ENCODE data around the gene SEMA4D.

Gene SEMA4D

DNA sequence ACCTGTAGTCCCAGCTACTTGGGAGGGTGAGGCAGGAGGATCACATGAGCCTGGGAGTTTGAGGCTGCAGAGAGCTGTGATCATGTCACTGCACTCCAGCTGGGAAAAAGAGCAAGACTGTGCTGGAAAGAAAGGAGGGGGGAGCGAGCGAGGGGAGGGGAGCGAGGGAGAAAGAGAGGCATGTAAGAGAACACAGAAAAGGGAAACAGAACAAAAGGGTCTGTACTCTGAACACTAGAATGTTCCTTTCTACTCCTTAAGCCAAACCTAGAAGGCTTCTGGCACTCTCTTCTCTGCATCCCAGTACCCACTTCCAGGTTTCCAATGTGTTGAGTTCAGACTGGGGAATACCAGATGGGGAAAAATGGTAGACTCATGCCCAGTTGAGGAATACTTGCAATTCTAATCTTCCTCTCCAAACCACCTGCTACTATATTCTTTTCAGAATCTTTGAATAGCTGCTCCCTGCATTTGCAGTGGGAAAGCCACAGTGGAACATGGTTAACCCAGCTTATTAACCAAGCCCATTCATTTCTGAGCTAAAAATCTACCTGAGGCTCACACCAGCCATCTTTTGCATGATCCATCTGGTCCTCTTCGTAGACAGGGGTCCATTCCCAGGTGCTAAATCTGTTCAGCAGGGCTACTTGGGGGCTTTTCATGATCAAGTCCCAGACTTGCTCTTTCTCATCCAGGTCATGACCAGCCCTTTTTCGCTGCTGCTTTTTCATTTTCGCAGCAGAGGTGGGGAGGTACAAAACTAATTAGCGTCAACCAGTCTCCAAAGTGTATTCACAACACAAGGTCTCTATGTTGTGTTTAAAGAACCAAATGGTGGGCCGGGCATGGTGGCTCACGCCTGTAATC, 34.9 kb downstream of the SEMA4D start:
- no peak for DNase-seq

DNA sequence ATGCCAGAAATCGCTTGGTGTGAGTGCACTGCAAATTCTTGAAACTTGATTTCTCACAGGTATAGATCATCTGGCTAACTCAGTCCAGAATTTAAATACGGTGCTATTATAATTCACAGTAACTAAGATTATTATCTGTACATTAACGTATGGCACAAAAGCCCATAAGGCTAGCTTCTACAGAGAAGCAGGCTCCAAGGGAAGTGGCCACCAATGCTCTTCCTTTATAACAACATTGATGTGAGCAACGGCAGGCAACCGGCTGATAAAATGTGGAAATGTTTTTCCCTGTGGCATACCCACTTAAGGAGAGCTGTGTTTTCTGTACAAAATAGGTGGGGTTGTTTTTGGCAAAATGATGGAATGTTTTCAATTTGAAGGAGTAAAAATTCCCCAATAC, 35.7 kb downstream of the SEMA4D start:
- DNase-seq = no peak

DNA sequence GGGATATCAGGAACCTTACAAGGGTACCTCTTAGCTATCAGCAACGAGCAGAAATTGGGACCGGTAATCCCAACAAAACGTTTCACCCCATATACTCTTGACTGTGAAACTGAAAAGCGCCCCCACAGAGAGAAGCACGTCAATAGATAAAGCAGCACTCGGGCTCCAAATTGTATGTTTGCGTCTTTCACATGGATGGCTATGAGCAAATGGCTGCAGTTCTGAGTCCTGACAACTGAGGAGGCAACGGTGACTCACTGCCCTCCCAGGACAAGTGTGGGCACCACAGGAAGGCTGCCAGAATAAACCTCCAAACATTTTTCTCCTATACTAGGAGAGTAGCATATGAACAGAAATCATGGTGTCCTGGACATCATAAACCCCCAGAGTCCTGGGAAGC, 36.6 kb downstream of the SEMA4D start:
- no peak for DNase-seq

DNA sequence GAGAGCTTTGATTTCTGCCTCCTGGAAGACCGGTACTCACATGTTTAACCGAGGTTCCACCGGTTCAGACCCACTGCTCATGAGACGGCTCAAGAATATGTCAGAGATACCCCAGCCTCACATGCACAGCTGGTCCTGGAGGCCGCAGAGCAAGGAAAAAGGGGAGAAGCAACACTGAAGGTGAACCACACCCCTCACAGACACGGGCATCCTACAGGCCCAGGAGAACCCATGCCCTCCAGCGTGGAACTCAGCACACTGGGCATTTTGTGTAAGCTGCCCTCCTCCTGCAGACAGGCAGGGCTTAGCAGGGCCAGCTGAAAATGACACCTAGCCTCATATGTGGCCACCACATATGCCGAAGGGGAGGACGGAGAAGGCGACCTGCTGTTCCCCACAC, 37.4 kb downstream of the SEMA4D start:
- no peak for DNase-seq

DNA sequence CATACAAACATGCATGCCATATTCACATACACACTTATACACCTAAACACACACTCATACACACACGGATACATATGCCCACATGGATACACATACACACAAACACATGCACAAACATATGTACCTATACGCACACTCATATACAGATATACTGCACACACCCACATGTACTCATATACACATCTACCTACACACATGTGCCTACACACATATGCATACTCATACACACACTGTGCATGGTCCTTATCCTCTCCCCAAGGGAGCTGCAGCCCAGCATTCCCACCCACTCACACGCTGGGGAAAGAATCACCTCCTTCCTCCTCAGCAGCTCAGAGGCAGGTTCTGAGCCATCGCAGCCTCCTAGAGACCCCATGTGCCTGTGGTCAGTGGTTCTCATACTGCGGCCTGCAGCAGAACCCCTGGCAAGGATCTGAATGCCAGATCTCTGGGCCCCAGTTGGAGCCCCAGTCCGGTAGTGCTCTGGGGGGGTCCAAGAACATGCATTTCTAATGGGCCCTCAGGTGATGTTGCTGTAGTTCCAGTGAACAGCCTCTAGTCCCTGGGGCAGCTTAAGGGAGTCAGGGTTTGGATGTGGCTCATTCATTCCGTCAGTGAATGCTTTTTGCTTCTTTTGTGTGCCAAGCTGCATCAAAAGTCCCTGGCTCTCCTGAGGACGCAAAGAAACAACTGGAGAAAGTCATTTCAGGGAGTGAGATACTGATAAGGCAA, 39.0 kb downstream of the SEMA4D start:
- no peak for DNase-seq

DNA sequence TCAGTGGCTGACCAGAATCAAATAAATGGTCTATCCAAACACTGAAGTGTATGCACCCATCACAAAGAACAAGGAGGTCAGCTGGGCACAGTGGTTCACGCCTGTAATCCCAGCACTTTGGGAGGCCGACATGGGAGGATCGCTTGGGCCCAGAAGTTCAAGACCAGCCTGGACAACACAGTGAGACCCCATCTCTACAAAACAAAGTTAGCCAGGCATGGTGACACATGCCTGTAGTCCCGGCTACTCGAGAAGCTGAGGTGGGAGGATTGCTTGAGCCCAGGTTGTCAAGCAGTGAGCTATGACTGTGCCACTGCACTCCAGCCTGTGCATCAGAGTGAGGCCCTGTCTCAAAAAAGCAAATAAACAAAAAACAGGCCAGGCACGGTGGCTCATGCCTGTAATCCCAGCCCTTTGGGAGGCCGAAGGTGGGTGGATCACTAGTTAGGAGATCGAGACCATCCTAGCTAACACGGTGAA, 40.5 kb downstream of the SEMA4D start:
- no peak for DNase-seq

DNA sequence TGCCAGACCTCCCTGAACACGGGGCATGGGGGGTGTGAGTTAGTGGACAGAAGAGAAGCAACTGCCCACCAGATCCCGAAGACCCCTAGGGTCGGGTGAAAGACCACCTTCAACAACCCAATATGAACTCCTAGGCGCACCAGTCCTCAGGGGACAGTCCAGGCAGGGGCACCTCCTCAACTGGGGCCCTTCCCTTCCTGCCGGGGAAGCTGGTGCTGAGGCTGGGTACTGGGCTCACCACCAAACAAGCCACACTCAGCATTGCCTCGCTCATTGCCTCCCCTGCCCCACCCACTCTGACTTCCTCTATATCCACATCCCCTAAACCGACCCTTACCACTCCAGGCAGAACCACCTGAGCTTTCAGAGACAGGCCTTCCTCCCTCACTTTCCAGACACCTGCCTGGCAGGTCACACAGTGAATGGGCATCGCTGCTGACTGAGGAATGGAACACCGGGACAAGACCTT, 42.5 kb downstream of the SEMA4D start:
- DNase-seq = no peak

DNA sequence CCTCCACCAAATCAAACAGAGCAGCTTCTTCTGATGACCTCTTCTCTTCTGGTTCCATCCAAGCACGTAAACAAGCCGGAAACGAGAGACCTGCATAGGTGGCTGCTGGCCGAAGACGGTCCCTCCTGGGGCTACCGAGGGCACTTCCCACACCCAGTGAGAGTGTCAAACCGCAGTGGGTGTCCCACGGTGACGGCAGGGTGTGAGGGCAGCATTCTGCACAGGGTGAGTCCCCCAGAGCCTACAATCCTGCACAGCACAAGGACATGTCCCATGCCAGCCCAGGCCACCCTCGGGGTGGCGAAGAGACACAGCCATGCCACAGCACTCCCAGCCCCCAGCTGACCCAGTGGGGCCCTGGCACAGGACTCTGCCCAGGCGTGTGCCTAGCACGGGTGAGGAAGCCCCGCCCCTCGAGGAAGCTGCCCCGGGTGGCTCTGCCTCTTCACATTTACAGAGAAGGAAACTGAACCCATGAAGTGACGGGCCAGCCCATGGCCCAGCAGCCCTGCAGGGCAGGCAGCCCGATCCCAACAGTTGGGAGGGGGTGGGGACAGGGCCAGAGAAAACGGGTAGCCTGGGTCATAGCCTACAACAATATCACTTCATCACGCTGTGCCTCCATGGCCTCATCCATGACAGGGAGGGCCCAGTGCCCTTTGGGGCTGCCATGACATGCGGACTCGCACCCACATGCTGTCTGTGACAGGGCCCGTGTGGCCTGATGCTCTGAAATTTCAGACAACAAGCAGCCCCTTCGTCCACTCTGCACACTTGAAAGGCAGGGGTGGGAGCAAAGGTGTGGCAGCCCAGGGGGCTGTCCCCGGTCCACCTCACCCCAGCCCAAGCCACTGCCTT, 43.2 kb downstream of the SEMA4D start:
- no peak for DNase-seq

DNA sequence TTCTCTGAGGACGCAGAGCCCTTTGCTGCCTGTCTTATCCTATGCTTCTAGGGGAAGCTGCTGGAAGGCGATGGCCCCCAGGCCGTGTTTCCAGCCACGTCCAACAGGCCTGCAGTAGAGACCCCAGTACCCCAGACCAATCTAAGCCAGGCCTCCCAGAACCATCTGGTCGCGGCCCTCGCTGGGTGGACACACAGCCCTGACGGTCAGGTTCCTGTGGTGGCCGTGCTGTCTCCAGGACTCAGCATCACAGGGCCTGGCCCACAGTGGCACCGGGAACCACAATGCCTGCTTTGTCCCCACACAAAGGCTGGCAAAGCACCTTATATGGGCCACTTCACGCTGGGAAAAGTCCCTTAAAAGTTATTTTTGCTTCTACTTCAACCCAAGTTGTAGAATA, 44.5 kb downstream of the SEMA4D start:
- no peak for DNase-seq

DNA sequence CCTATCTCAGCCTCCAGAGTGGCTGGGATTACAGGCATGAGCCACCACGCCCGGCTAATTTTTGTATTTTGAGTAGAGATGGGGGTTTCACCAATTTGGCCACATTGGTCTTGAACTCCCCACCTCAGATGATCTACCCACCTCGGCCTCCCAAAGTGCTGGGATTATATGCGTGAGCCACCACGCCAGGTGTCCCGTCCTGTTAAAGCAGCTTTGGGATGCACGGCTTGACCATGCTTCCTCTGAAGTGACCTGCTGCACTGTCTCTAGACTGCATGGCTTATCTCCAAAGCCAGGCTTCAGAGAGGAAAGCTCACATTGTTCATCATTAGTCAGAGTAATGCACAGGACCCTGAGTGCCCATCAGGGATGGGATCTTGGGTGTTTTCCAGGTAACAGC, 45.4 kb downstream of the SEMA4D start:
- DNase-seq = no peak

DNA sequence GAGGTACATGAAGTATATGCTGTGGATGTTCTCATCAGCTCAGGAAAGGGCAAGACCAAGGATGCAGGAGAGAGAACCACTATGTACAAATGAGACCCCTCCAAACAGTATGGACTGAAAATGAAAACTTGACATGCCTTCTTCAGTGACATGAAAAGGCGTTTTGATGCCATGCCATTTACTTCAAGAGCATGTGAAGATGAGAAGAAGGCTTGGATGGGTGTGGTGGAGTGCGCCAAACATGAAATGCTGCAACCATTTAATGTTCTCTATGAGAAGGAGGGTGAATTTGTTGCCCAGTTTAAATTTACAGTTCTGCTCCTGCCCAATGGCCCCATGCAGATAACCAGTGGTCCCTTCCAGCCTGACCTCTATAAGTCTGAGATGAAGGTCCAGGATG, 47.7 kb downstream of the SEMA4D start:
- DNase-seq = no peak

DNA sequence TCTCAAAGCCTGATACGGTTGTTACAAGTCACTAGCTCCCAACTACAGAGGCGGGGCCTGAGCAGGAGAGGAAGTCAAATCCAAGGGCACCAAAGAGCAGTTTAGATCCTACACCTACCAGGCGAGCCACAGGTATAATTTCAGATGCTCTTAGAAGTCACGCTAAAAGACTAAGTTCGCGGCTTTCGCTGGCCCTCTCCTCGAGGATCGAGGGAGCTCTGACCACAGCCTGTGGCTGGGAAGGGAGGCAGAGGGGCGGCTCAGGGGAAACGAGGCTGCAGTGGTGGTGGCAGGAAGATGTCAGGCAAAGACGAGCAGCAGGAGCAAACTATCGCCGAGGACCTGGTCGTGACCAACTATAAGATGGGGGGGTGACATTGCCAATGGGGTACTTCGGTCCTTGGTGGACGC, 48.6 kb downstream of the SEMA4D start:
- DNase-seq = no peak

DNA sequence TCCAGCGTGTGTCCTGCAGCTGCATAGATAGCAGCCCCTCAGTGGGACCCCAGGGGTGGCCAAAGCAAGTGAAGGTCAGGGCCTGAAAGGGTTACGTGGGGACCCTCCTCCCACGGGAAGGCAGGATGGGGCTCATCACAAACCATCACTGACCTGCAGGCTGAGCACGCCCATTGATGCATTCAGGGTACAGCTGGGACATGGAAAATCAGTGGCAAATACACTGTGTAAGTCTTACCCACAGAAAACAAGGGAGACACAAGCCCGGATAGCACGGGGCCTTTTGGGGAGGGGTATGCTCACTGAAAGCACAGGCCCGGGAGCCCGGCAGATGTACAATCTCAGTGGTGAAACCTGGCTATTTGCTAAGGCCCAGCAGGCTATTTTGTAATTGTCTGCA, 49.1 kb downstream of the SEMA4D start:
- DNase-seq = no peak

DNA sequence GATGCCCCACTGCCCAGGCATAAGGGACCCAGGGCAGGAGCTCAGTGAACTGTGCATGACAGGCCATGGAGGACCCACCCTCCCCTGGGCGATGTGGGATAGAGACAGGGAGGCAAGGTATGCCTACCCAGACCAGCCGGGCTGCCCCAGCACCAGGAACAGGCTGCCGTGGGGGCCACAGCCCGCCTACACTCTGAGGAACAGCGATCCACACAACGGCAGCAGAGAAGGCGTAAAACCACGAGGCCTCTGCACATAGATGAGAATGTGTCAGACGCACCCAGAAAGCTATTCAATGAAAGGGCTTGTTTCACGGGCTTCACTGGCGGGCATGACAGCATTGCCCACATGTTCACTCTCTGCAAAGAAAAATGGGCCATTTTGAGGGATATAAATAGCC, 49.5 kb downstream of the SEMA4D start:
- no peak for DNase-seq

DNA sequence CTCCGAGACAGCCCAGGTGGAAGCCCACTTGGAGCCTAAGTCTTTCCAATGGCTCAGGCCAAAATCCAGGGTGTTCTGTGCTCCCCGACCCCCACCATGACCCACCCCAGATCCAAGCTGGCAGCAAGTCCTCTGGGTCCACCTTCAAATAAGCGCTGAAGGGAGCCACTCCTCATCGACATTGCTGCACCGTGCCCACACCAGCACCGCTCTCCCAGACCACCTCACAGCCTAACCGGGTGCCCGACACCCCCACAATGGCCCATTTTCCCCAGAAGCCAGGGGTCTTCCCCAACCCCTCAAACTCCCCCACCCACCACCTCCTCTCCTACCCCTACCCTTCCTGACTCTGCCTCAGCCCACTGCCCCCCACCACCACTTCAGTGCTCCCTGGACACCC, 50.5 kb downstream of the SEMA4D start:
- no peak for DNase-seq

DNA sequence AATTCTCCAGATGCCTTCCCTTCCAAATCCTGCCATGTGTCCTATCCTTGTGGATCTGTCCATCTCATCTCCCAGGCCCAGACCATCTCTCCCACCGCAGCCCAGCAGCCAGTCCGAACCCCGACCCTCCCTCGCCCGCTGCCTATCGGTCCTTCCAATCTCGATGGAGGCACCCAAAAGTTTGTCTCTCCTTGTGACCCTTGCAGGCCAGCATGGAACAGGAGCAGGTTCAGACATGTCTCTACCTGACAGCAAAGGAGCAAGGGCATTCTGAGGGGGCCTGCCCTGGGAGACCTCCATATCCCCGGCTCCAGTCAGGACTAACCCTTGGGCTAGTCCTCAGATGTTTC, 51.0 kb downstream of the SEMA4D start:
- DNase-seq = no peak

DNA sequence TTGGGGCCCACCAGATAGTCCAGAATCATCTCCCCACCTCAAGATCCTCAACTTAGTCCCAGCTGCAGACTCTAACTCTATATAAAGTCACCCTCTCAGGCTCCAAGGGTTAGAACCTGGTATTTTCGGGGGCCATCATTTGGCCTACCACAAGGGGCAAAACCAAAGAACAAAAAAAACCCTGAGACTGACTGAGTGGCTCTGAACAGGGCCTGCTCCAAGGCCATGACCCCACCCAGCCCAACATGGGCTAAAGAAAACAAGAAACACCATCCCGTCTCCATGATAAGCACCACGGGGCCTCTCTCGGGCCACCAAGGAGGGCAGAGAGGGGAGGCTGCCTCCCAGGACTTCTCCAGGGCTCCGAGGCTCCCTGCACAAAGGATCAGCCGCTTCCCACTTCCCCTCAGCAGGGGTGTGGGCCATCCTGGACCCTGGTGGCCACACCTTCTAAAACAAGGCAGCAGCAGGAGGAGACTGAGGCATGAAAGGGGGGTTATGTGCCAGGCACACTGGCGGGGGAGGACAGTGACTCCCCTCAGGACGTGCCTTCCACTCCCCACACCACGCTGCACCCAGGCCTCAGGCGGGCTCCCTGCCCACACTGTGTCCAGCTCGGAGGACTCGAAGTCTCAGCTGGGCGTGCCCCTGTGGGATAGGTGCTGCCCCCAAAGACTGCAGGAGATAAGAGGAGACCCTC, 51.5 kb downstream of the SEMA4D start:
- DNase-seq = no peak

DNA sequence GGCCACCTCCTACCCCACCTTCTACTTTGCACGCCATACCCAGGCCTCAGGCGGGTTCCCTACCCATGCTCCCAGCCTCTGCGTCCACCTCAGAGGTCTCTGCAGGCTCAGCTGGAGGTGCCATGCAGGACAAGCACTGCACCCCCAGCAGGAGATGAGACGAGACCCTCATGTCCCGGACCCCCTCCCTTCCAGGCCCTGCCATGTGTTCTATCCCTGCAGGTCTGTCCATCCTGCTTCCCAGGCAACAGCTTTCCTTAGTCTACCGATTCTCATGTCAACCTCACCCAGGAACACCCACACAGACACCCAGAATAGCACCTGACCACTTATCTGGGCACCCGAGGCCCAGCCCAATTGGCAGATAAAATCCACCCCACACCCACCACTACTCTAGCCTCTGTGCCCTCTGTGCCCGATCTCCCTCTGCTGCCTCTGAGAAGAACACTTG, 52.1 kb downstream of the SEMA4D start:
- DNase-seq = no peak

DNA sequence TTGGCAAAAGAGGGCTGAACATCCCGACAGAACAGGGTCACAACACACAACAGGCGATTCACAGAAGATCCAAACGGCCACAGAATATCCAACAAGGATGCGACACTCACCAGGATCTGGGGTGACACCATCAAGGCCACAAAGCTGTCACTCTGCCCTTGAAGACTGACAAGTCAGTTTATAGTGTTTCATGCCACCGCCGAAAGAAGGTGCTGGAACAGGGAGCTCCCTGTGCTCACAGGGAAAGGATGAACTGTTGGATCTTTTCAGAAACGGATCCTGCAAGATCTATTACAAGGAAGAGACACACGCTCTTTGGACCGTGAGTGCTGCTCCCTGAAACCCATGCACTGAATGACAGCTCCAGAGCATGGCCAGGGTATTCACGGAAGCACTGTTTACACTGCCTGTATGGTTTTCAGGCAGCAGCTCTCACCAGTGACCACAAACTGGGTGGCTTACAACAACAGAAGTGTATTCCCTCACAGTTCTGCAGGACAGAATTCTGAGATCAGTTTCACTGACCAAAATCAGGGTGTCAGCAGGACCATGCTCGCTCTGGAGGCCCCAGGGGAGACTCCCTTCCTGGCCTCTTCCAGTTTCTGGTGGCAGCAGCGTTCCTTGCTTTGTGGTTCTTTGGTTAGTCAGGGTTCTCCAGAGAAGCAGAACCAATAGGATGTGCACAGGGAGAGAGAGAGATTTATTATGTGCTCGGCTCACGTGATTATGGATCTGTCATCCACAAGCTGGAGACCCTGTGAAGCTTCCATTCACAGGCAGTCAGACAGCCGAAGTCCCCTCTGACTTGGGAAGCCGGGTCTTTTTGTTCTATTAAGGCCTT, 52.8 kb downstream of the SEMA4D start:
- DNase-seq = no peak

DNA sequence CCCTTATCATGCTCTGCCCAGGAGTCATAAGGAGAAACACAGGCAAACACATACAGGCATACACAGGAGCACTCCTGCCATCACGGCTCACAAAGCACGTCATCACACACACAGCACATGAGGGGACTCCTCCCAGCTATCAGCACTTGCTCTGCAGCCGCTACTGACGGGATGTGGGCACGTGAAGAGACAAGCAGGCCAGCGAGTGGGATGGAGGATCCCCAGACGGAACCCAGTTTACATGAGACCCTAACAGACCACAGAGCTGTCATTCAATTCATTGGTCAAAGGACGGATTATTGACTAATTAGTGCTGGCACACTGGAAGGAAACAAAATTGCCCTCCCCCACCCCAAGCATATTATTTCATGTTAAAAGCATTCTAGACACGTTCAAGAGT, 53.6 kb downstream of the SEMA4D start:
- no peak for DNase-seq

DNA sequence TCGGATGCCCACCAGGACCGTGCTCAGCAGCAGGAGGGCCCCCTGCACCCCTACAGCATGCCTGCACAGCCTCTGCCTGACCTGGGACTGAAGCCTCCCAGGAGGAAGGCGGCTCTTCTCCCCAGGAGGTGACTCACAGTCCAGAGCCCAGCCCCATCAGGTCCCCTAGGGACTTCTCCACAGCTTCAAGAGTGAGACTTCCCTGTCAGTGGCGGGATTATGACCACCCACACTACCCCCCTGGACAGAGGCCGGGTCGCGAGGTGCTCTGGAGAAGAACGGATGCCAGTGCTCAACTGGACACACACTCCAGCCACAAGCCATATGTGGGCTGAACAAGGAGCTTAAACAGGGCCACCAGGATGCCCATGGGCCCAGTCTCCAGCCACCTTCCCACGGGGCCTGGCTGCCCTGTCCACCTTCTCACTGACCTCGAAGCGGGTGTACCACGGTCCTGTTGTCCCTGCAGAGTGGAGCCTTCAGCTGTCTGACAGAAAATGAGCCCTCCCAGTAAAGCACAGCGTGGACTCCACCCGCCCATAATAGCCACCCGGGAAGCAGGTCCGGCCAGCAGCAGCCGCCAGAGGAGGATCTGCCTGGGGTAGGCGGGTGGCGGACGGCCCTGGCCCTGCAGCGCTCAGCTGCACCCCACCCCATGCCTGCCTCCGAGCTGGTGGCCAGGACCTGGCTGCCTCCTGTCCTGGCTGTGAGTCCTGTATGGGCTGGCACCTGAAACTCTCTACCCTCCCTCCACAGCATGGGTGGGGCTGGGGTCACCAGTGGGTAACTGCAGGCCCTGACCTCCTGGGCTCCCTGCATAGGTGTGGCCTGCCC, 54.7 kb downstream of the SEMA4D start:
- DNase-seq = no peak

Measured in NCI-H446 treated with DMSO at 0.1 percent for 48 hours (cell line).